GM21717 (cell line): ENCODE results near the gene TXNRD2.
"Not testable (repeated sequence)": the region's sequence is repeated elsewhere in the genome, so short reads cannot be mapped to it uniquely, and the experiment has no call there.

ENCODE experiments used
- ATAC-seq: cut with Tn5 transposase; IDR thresholded peaks from one replicate; pipeline ENCODE4 v1.9.1; 2021; ENCODE audit warnings: mild to moderate bottlenecking, moderate library complexity; ENCODE audit not compliant: unreplicated experiment

TXNRD2 gene

DNA sequence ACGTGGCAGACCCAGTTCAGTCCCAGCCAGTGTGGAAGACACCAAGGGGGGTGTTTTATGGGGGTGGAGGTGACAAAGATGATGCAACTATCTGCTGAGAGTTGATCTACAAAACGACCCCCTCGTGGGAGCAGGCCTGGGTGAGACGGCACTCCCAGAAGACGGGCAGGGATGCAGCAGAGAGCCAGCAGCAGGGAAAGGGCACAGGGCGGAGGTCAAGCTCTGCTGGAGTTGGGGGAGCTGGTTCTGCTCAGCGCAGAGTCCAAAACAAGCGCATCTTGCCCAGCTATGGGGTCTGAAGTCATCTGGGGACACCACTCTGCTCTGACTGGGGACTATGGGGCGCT, 90.9 kb downstream of the TXNRD2 start:
- ATAC-seq: no peak

DNA sequence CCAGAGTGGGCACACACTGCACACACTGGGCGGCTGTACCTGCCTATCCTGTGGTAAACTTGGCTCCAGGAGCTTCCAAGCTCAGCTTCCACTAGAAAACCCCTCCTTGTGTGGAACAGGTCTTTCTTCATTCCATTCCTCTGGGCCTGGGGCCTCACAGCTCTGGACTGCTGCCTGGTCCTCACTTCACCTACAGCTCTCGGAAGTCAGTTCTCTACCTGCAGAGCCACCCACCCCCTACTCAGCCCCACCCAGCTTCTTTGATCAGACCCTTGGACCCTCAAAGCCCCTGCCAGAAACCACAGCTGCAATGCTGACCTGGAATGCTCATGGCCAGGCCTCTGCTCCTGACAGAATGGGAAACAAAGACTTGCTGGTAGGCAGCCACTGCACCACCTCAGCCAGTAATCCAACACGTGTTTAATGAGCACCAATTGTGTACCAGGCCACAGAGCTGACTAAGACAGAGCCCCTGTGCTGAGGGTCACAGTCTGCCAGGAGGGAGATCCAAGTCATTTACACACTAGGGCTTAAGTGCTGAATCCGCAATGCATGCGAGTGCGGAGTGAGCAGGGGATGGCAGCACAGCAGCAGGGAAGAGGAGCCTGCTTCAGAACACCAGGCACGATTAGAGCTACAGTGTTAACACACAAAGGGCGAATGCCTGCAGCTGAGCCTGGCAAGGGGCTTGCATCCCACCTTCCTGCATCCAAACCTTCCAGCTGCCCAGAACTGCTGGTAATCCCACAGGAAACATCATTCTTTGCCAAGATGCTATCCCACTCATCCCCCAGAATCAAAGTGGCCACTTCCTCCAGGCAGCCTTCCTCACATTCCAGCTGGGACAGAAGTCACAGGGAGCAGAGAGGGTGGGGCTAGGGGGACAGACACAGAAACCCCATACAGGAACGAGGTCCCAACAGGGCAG, 91.5 kb downstream of the TXNRD2 start:
- ATAC-seq: no peak

DNA sequence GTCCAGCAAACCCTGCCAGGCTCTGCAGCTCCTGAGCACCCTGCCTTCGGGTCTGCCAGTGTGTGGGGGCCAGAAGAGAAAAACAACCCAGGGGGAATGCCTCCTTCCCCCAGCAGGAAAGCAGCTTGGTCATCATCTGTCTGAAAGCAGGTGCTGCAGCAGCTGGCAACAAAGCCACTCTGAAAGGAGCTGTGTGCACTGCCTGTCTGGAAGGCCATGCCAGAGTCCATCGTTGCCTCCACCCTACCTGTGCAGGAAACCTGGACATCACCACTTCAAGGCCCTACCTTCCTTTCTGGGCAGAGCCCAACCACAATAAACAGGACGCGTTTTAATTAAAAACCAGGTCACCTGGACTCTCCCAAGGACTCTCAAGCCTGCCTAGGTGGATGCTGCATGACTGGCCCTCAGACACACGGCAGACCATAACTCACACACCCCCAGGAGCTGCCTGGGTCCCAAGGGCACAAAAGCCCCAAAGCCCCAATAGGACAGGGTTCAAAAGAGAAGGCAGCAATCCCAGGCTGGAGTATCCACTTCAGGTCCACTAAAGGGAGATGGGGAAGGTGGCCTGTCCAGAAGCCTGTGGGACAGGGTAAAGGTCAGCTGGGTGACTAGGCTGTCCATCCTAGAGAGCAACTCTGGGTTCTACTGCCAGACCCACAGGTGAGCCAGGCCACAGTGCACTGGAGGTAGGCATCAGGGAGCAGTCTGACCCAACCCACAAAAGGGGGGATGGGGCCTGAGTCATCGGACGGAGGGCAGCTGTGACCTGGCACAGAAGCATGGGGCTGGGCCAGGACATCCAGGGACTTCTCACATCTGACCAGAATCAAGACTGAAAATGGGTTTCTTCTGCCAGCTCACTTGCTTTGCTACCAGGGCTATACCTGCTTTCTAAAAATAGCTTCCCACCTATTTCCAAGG, 93.1 kb downstream of the TXNRD2 start:
- no peak for ATAC-seq

DNA sequence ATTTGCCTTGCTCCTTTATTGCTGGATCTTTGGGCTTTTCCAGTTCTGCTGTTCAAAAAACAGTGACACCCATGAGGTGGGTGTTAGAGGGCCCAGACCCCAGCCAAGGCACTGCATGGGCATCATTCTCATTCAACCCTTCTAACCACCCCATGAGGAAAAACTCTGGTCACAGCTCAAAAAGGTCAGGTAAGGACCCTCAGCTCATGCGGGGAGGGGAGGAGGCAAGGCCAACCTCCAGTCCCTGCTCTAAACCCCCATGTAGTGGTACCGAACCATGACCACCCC, 94.3 kb downstream of the TXNRD2 start:
- no peak for ATAC-seq

DNA sequence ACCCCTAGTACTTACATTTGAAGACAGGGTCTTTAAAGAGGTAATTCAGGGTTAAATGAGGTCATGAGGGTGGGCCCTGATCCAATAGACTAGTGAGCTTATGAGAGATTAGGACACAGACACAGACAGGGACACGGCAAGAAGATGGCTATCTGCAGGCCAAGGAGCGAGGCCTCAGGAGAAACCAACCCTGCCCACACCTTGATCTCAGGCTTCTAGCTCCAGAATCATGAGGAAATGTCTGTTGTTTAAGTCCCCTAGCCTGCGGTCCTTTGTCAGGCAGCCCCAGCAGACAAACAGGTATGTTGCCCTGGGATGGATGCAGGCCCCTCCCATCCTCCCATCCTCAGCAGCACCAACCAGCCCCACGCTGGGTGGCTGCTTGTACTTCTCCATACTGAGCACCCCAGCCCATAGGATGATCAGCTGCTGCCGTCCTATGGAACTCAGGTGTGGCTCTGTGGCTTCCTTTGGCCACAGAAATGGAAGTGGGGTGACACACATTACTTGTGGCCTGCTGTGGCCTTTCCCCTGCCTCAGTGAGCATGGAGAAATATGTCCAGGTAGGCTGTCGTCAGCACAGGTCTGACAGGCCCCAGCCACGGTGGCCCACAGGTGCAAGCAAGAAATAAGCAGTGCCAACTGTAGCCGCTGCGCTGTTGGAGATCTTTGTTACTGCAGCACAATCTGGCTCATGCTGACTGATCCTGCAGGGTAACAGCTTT, 94.8 kb downstream of the TXNRD2 start:
- ATAC-seq: no peak

DNA sequence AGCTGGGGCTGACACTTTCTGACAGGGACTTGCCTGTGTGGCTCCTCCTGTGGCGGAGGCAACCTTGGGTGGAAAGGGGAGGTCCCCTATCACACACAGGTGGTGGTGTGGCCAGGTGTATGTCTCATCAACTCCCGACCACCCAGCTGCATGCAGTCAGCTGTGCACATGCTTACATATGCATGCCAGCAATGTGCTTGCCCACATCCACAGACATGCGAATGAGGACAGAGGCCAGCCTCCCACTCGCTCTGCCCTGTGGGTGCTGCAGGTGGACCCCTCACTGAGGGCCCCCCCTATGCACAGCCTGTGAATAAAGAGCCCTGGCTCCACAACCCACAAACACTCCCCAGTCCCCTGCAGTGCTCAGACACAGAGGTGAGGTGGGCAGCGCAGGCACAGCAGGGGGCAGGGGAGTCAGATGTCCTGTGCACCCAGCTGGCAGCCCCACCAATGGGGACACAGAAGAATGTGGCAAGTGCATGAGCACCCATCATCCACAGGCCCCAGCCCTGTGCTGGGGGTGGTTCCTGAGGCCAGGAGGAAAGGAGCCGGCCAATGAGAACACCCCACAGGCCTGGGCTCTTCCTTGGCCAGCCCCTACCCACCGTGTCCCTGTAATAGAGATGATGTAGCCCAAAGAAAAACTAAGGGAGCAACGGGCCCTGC, 96.4 kb downstream of the TXNRD2 start:
- no peak for ATAC-seq

DNA sequence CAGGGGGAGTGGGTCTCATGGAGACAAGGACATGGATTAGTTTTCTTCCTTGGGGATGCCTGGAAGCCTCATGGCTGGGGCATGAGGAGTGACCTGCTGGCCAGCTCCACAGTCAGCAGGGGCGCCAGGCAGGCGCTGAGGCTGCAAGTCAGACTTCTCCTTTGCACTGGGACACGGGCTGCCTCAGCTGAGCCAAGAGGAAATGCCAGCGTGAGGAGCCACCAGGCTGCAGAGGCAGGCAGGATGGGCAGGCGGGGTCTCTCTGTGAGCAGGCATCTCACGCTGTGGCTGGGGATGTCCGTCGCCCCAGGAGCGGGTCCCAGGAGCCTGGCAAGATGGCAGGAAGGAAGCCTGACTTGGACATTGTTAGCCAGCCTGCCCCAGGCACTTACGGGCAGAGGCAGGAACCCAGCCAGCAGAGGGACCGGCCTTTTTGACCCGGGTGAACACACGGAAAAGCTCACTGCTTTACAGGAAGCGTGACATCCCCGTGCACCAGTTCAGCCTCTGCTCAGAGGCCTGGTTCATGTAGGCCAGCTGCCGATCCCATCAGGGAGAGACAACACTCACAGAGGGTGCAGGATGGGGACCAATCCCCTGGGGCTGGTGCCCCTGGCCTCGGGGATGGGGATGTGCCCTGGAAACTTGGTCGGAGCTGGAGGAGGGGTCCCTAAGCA, 97.1 kb downstream of the TXNRD2 start:
- ATAC-seq: no peak

DNA sequence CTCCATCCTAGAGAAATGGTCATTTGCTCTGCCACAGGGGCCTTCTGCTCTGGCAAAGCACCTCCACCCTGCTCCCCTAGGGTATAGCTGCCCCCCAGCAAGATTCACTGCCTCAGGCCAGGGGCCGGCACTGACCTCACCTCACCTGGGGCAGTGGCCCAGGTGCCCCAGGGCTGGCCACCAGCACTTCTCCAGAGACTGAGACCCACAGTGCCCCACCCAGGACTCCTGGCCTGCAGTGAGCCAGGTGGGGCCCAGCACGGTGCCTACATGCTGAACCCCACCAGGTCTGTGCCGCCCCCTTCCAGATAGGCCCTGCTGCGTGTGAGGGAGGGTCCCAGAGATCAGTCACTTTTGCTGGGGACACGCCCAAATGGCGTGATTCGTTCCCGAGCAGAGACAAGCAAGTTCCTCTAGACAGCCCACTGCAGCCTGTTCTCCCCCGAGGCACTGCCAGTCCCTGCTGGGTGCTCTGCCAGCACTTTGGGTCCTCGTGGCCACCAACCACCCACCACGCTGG, 97.7 kb downstream of the TXNRD2 start:
- no peak for ATAC-seq

DNA sequence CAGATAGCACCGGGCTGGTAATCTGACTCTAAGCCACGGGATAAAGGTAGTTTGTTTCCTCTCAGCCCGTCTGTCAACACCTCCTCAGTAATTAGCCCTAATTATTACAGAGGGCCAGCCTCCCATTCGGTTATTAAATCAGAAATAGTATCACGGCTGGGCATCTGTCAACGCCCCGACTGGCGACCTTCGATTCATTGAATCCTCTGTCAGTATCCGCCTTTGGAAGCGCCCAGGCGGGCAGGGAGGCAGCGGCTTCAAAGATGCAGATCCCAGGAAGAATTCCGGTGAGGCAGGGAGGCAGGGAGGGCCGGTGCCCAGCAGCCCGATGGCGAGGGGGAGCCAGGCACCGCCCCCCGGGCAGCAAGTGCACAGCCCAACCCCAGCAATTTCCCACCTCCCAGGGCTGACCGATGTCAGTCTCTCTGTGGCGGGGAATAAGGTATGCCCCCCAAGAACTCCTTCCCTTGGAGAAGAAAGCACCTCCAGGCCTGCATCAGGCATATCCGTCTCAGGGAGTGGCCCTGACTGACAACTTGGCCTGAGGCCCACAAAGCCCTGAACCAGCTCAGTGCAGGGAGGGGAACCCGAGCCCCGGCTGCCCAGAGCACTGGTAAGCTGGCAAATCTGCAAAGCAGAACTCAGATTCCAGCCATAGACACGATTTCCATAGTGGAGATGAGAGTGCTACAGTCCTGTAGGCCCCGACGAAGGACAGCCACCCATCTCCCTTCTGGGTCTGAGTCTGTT, 98.3 kb downstream of the TXNRD2 start:
- no peak for ATAC-seq

DNA sequence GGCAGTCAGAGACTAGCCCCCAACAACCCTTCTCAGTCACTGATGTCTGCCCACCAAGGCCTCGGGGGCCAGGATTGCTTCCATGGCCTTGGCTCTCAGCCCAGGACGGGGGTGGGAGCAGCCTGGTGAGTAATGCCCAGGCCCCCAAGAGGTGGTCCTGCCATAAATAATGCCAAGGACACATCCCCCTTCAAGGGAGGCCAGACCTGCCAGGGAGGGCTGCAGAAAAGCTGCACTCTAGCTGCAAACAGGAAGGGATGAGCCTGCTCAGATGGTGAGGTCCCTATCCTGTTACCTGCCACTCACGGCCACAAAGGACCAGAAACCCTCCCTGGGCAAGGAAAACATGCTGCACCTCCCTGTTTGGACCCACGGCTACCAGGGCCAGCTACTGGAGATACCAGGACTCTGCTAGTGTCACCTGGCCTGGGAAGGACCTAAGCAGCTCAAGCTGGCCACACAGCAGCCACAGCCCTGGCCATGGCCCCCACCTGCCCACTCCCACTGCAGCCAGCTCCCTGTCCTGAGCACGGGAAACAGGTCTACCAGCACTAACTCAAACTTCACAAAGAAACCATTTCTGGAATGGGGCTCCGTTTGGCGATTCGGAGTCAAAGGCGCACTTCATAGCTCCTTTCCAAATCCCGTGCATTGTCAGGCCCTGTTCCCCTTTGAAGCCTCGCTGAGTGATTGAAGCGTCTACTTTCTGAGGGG, 99.1 kb downstream of the TXNRD2 start:
- no peak for ATAC-seq

DNA sequence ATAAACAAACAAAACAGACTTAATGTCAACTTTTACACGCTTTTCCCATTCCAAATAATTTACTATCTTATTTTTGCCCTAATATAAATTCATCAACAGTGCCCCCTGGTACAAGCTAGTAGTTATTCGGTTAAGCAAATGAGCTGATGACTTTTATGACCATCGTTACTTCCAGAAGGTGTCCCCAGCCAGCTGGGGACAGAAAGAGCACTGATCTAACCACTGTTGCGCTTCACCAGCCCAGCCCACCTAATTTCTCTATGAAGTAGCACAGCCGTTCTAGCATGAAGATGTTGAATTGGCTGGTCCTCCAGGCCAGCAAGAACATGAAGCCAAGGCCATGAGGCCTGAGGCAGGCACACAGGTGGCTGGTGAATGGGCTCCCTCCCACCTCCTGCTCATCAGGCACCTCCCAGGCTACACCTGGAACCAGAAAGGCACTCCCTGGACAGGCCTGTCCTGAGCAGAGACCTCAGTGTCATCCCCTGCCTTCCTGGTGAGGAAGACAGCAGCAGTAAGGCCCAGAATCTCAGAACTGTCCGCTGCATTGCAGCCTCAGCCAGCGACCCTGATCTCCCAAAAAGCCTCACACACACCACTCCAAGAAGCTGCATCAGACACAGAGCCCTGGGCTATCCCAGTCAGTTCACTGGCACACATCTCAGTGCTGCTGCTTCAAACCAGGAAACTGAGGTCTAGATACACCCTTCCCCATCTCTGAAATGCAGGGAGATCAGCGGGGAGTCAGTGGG, 99.8 kb downstream of the TXNRD2 start:
- ATAC-seq: no peak

DNA sequence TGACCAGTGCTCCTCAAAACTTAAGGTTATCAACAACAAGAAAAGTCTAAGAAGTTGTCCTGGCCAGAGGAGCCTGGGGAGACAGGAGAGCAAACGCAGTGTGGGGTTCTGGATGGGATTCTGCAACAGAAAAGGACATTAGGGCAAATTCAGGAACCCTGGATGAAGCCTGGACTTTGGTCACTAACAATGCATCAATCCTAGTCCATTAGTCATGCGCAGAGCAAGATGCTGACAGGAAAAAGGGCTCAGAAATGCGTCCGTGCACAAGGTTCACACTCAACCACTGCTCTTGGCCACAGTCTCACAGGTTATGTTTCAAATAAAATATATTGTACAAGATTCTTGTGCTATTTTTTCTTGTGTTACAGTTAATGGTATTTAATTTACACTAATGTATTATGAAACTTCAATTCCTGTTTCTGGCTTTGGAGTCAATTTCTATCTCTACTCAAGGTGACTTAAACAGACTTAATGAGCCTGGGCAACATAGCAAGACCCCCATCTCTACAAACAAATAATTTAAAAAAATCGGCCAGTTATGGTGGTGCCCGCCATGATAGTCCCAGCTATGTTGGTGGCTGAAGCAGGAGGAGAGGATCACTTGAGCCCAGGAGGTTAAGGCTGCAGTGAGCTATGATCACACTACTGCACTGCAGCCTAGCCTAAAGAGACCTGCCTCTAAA, 100.5 kb downstream of the TXNRD2 start:
- ATAC-seq: no peak

DNA sequence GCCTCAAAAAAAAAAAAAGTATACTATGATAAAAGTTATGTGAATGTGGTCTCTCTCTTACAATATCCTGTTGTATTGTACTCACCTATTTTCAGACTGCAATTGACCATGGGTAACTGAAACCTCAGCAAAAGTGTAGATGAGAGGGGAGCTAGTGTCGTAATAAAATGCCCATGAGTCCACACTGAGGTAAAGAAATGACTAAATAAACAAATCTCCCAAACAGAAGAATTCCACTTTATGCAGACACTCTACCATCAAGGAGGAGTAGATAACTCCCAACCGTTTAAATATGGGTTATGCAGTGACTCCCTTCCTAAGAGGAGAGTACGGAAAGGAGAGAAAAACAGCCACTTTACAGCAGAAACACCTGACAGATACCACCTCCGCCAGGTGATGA, 101.6 kb downstream of the TXNRD2 start:
- no peak for ATAC-seq

DNA sequence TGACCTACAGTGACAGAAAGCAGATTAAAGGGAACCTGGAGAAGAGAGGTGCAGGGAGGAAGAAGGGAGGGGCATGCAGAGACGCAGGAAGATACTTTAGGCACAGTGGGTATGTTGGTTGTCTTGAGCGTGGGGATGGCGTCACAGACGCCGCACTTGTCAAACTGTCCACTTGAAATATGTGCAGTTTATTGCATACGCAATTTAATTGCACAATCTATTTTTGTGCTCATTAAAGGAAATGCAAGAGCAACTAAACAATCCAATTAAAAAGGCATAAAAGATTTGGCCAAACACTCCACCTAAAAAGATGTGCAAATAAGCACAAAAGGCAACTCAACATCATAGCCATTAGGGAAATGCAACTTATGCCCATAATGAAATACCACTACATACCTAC, 103.7 kb downstream of the TXNRD2 start:
- no peak for ATAC-seq

DNA sequence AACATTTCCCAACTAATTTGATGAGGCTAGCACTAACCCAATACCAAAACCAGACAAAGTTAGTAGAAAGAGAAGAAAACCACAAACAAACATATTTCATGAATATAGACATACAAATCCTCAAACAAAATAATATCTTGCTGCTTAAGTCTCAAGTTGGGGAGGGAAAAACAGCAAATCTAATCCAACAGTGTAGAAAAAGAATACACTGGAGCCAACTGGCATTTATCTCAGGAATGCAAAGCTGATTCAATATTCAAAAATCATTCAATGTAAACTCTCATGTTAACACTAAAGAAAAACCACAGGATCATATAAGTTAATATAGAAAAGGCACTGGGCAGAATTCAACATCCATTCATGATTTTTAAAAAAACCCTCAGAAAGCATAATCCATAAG, 105.1 kb downstream of the TXNRD2 start:
- ATAC-seq: no peak

DNA sequence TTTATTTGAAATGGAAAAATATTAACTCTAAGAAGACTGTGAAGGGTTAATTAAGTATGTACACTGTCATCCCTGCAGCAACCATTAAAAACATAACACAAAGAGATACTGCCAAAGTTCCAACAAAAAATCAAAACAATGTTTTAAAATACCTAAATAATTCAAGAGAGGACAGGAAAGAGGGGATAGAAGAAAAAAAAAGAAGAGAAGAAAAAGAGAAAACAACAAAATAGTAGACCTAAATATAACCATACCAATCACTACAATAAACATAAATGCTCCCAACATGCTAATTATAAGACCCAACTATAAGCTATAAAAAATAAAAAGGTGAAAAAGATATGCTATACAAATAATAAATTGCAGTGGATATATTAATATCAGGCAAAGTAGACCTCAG, 107.0 kb downstream of the TXNRD2 start:
- ATAC-seq: no peak

DNA sequence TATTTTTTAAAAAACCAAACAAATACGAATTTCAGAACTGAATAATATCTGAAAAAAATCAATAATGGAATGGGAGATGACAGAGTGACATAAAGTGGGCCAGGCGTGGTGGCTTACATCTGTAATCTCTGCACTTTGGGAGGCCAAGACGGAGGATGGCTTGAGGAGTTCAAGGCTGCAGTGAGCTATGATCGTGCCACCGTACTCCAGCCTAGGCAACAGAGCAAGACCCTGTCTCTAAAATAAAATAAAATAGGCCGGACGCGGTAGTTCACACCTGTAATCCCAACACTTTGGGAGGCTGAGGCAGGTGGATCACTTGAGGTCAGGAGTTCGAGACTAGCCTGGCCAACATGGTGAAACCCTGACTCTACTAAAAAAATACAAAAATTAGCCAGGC, 108.3 kb downstream of the TXNRD2 start:
- ATAC-seq: not testable (repeated sequence)
